ENCODE measurements around the gene MIGA2.
A peak's percentile ranks its signal among the peaks of the same experiment; 100 is the strongest.
"Not testable (repeated sequence)": the region's sequence is repeated elsewhere in the genome, so short reads cannot be mapped to it uniquely, and the experiment has no call there.

Gene MIGA2, protein sequence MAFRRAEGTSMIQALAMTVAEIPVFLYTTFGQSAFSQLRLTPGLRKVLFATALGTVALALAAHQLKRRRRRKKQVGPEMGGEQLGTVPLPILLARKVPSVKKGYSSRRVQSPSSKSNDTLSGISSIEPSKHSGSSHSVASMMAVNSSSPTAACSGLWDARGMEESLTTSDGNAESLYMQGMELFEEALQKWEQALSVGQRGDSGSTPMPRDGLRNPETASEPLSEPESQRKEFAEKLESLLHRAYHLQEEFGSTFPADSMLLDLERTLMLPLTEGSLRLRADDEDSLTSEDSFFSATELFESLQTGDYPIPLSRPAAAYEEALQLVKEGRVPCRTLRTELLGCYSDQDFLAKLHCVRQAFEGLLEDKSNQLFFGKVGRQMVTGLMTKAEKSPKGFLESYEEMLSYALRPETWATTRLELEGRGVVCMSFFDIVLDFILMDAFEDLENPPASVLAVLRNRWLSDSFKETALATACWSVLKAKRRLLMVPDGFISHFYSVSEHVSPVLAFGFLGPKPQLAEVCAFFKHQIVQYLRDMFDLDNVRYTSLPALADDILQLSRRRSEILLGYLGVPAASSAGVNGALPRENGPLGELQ

DNA sequence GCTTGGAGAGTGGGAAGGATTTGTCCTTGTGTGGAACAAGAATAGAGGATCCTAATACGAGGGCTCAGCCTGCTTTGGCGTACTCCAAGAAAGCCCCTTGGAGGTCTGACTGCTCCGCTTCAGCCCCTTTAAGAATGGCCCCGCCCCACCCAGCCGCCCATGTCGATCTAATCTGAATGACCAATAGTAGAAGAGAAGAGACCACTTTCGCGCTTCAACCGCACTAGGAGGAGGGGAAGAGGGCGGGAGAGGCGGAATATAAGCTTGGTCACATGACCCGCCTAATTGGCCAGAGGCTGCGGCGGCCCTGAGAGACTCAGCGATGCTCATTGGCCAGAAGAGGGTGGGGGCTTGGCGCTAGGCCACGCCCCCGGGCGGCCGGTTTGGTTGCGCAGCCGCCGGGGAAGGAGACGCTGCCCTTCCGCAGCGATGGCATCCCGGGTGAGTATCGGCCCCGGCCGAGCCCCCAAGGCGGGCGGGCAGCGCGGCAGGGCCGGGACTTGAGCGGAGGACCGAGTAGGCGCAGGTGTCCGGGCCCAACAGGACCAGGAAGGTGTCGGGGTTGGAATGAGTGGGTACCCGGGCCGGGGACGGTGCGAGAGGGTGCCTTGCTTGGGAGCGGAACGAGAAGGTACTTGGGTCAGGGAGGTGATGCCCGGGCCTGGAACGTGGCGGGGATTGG lies at the start of gene MIGA2:
TSS of gene MIGA2 (plus strand) at position 386 of the 682 bp plus-strand sequence. CDS start 3,969 bp downstream, outside the sequence.
- peak; percentile 86 for DNase-seq (ENCODE audit: low read depth)

DNA sequence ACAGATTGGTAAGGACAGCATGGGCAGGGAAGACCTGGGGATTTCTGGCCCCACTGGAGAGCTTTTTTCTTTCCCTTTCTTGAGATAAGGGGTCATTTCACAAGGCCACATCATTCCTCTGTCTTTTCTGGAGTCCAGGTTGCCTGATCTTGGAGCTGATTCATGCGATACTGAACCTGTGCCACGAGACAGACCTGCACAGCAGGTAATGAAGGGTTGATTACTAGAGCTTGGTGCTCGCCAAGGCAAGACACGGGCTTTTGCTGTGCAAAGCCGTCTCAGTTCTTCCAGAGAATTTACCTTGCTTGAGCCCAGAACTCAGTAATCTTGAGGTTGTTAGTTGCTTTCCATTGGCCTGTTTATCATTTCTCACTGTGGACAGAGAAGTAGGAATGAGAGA lies 49.8 kb upstream of the MIGA2 start:
- DNase-seq (ENCODE audit: low read depth), result no peak

DNA sequence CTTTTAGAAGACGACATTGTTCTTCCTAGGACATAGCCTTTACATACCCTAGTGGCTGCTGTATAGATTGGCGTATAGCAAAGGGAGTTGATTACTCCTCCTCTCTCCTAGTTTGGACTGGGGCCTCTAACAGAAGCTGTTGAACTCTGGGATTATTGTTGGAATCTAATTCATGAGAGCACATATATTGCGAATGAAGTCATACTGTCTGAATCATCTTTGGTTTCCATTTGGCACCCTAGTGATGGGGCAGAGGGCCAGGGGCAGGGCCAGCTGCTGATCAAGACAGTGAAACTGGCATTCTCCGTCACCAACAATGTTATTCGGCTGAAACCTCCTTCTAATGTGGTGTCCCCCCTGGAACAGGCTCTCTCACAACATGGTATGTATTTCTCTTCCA lies 48.6 kb upstream of the MIGA2 start:
- no peak for DNase-seq (ENCODE audit: low read depth)

DNA sequence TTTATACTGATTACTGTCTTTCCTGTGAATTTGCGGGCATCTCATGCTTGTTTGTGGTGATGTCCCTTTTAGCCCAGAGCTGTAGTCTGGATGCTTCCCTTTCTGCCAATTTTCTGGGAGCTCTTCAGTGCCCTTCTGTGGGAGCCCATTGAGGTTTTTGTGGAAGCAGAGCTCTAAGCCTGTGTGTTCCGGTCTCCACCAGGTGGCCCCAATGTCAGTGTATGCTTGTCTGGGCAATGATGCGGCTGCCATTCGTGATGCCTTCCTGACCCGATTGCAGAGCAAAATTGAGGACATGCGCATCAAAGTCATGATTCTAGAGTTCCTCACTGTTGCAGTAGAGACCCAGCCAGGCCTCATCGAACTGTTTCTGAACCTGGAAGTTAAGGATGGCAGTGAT lies 43.4 kb upstream of the MIGA2 start:
- no peak for DNase-seq (ENCODE audit: low read depth)

DNA sequence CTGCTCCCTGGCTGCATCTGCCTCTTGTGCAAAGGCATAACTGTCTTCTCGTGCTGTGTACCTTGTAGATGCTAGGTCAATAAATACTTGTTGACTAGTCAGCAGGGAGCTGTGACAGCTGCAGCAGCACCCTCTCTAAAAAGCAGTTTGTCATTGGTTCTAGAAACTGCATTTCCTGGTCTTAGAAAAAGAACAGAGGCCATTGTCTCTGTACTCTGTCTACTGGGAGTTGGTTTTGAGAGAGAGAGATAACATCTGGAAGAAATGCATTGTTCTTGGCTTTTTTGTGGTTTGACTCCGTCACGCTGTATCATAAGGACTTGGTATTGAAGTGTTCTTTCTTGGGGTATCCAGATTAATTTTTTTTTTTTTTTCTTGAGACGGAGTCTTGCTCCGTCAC lies 40.6 kb upstream of the MIGA2 start:
- no peak for DNase-seq (ENCODE audit: low read depth)

DNA sequence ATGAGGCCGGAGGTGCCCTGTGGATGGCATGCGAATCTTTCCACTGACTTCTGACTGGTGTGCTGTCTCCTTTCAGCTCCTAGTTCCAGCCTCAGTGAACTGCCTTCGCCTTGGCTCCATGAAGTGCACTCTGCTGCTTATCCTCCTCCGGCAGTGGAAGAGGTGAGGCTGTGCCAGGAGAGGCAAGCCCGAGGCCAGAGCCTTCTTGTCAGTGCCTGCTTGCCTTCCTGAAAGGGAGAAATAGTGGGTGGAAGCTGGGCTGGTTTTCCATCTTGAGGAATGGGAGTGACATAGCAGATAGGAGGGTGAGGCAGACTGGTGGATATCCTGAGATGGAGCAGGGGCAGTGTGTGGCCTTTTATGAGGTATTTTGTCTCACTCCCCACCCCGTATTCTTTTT lies 38.0 kb upstream of the MIGA2 start:
- no peak for DNase-seq (ENCODE audit: low read depth)

DNA sequence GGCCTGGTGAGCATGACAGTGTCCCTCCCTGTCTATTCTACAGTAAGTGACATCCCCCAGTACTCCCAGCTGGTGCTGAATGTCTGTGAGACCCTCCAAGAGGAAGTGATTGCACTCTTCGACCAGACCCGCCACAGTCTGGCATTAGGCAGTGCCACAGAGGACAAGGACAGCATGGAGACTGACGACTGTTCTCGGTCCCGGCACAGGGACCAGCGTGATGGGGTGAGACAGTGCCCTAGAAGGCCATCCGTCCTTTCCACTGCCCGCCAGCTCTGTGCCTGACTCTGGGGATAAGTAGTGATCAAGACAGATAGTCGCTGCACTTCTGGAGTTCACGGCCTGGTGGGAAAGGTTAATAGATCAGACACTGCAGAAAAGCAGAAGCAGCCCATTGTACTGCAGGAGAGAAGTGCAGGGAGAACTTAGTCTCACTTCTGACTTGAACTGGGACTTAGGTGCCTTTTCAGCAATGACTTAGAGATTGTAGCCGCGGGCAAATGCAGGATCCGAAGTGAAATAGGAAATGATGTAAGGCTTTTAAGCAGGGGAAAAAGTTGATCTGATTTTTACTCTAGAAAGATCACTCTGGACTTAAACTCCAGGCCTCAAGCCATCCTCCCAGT lies 36.7 kb upstream of the MIGA2 start:
- no peak for DNase-seq (ENCODE audit: low read depth)

DNA sequence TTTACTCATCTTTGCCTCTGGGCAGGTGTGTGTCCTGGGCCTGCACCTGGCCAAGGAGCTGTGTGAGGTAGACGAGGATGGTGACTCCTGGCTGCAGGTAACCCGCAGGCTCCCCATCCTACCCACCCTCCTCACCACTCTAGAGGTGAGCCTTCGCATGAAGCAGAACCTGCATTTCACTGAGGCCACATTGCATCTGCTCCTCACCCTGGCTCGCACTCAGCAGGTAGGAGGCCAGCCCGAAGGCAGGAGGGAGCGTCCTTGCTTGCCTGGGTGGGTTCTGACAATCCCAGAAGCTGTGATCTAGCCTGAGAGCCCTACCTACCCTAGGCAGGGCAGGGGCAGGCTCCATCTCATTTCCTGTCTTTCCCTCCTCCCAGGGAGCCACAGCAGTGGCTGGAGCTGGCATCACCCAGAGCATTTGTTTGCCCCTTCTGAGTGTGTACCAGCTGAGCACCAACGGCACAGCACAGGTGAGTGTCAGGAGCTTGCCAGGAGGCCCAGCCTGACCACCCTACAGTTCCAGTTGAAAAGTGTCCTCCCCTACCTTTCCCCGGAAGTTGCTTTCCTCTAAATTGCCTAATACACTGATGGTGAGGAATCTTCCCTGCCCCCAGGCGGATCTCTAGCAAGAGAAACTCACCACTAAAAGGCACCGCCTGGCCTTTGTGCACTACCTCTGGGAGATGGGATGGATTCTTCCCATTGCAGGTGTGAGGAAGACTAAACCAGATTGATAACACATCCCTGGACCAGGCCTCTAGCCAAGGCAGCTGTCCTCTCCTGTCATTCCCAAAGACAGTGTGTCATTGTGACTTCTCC lies 34.7 kb upstream of the MIGA2 start:
- DNase-seq (ENCODE audit: low read depth), result no peak

DNA sequence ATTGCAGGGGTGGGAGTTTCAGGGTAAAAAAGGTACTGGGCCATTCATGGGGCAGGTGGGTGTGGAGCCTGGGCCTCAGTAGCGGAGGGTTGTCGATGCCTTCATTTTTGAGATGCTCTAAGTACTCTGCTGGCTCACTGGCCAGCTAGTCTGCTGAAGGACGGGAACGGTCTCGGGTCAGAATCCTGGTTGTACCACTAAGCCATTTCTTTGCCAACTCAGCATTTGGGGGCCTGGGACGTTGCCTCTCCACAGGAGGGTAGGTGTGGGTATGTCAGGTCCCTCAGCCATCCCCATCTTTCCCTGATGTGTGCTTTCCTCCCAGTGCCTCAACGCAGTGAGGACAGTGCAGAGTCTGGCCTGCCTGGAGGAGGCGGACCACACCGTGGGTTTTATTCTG lies 33.4 kb upstream of the MIGA2 start:
- no peak for DNase-seq (ENCODE audit: low read depth)

DNA sequence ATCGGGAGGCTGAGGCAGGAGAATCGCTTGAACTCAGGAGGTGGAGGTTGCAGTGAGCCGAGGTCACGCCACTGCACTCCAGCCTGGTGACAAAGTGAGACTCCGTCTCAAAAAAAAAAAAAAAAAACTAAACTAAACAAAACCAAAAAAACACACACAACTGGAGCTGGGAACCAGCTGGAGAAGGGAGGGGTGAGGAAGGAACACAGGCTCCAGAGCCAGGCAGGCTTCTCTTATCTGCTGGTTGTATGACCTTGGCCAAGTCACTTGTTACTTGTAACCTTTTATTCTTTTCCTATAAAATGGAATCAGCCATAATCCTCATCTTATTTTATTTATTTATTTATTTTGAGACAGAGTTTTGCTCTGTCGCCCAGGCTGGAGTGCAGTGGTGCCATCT lies 32.3 kb upstream of the MIGA2 start:
- DNase-seq (ENCODE audit: low read depth), result not testable (repeated sequence)

DNA sequence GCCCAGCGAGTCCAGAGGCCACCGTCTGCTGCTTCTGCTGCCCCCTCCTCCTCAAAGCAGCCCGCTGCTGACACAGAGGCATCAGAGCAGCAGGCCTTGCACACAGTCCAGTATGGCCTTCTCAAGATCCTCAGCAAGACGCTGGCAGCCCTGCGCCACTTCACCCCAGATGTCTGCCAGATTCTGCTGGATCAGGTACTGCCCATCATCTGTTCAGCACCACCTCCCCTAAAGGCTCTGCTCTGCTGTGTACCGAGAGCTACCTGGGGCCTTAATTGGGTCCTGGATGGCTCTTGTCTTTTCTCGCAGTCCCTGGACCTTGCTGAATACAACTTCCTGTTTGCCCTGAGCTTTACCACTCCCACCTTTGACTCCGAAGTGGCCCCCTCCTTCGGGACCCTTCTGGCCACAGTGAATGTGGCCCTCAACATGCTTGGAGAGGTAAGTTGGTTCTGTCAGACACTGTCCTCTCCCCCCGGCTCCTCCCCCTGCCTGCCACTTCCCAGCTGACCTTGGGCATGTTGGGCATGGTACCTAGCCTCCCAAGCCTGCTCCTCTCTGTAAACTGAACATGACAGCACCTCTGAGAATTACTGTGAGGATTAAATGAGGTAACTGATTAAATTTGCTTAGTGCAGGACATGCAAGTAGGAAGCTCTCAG lies 31.0 kb upstream of the MIGA2 start:
- DNase-seq (ENCODE audit: low read depth), result no peak

DNA sequence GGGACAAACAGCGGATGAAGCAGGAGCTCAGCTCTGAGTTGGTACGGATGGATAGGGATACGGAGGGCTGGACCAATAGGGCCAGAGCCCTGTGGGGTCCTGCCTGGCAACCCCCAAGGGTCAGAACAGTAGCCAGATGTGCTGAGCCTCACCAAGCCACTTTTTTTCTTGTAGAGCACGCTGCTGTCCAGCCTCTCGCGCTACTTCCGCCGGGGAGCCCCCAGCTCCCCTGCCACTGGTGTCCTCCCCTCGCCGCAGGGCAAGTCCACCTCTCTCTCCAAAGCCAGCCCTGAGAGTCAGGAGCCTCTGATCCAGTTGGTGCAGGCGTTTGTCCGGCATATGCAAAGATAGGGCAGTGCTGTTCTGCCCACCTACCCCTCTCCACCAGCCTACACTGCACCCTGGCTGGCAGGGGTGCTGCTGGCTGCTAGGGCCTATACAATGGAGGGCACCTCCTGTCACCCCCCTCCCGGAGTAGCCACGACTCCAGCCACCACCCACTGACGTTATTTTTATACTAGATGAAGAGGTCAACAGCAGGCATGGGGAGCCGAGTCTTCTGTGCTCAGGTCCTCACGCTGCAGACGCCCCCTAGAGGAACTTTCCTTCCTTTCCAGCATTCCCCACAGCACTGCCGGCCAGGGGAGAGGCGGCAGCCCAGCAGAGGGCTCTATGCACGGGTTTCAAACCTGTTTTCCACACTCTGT lies 29.9 kb upstream of the MIGA2 start:
- peak; percentile 12 for DNase-seq (ENCODE audit: low read depth)

DNA sequence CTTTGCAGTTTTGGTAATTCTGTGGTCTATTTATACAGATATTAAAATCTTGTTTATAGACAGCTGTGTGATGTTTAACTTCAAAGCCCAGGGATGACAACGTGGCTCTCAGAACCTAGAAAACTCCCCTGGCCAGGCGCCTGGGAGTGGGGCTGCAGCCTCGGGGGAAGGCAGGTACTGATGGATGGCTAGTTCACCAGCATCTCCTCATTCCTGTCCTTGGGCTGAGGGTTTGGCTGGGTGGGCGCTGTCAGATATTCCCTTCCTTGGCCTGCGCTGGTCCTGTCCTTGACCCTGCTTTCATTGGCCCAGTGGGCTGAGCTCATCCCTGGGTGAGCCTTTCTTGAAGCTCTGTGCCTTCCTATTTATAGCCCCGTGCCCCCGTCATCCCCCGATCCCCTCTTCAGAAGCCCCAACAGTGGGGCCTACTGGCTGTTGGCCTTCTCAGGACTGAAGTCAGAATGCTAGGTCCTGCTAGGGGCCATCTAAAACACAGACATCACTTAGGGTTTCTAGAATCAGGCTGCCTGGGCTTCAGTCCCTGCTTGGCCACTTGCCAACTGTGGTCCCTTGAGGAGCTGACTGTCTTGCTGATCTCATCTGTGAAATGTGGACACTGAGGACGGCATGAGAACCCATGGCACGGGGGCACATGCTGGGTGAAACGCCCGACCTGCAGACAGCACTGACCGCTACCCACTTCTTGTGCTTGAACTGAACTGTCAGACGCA lies 29.2 kb upstream of the MIGA2 start:
- DNase-seq (ENCODE audit: low read depth), result no peak

DNA sequence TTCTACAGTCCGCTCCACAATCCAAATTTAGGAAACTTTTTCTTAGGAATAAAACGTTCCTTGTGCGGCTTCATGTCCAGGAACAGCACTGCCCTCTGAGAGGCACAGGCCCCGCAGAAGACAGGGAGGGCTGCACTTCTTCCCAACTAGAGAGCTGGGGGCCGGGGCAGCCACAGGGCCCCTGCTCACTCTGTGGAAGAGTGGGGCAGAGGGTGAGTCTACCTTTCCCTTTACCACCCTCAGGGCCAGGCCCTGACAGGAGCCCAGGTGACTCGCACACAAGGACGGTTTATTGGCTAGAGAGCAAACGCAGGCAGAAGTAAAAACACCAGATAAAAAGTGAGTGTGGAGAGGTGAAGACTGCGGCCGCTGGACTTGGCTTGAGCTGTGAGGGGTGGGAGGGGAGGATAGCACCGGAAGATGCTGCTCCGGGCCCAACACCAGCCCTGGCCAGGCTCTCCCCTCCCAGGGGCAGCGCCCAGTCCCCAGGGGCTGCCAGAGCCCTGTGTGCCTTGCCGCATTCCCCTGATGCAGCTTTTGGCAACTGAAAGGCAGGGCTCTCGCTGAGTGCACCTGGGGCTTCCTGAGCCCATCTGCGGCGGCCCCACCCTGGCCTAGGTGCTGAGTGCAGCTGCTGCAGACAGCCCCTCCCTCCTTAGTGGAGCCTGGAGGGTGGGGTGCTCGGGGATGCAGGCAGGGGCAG lies 28.5 kb upstream of the MIGA2 start:
- no peak for DNase-seq (ENCODE audit: low read depth)

DNA sequence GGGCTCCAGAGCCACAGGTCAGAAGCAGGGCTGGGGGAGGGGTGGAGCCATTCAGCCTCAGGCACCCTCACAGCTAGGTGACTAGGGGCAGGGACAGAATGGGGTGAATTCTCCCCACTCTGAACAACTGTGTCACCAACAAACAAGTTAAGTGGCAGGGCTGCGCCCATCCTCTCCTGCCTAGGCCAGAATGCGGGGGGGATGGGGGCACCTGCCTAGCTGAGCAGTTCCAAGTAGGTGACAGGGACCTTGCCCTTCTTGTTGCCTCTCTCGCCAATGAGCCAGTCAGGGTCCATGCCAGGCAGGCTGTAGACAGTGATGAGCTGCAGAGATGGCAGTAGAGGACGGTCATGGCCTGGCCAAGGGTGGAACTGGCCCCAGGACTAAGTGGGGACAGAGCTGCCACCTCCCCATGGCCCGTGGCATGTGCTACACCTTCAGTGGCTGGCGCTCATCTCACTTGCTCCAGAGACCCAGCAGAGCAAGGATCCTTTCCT lies 27.9 kb upstream of the MIGA2 start:
- no peak for DNase-seq (ENCODE audit: low read depth)

DNA sequence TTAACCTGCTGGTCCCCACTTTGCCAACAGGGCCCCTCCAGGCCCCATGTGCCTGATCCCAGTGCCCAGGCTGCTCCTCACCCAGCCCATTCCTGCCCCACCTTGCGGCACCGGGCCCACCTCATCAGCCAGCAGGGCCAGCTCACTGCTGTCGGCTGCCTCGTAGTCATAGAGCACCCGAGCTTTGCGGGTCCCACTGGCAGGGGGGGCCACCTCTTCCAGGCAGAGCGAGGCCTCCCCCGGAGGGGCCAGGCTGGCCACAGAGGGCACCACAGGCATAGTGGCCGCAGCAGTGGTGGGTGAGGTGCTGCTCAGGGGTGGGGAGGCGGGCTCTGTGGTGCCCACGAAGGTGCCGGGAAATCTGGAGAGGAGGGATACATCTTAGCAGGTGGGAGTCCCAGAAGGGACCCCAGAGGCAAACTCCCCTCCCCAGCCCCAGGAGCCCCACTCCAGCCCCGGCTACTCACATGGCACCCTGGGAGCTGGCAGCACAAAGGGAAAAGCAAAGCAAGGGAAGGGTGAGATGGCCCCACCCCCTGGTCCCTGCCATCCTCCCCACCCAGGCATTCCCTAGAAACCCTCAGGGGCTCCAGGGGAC lies 27.3 kb upstream of the MIGA2 start:
- DNase-seq (ENCODE audit: low read depth), result no peak

DNA sequence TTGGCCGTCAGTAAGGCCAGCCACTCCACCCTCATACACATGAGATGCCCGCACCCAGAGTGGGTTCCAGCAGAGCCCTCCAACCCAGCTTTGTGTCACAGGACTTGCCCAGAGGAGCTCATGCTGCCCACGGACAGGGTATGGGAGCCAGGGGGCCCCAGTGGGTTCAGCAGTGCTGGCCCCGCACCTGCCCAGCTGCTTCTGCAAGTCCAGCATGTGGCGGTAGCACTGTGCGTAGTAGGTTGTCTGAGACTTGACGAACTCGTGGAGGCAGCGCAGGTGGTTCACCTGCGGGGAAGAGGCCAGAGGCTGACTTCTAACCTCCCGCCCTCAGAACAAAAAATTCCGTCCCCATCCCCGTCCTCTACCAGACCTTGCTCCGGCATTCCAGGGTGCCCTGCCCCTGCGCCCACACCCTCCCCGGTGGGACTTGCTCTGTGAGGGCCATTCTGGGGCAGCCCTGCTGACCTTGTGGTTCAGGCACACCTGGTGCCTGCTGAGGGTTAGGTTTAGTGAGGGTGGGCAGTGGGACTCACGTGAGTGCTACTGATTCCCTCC lies 26.8 kb upstream of the MIGA2 start:
- DNase-seq (ENCODE audit: low read depth), result no peak

DNA sequence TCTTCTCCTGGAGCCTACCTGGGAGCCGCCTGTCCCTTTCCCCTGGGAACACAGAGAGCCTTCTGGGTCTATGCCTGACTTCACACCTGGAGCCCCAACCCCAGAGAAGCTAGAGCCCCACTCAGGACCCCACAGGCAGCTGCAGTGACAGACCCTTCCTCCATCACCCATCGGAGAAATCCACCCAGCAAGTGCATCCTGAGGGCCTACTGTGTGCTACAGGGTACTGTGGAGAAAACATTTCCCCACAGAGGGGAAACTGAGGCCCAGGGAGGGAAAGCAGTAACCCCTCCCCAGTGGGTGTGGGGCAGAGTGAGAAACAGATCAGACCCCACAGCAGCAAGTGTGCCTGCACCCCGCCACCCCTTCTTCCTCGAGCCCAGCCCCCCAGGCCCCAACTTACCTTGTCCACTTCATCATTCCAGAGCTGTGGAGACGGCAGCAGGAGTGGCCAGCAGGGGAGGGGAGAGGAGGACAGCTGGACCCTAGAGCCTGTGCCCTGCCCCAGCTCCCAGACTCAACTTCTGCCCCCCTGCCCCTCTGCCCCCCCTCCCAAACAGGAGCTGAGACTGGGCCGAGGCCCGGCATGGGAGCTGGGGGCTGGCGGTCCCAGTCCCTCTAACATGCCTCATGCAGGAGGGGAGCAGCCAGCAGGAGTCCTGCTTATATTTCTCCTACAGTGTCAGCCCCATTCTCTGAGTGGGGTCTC lies 26.0 kb upstream of the MIGA2 start:
- DNase-seq (ENCODE audit: low read depth), result no peak

All from stimulated activated CD8-positive, alpha-beta memory T cell treated with anti-CD3 and anti-CD28 coated beads, Interleukin-15, amount 100 ng/mL, for 1 hour (primary cell).